IMR-90 (cell line): Measurements from ENCODE around the gene FCN1. TPM values are rescaled to one million over a fixed set of nuclear protein-coding genes. Genes with fewer than 3 reads are reported as not detected.

ENCODE experiments used
- ATAC-seq: fragments of 200-7000 bp; cut with Tn5 transposase; 2 replicates; pipeline ENCODE4 v1.9.1; 2020; ENCODE audit warnings: low read depth, mild to moderate bottlenecking, moderate library complexity
- BruUV-seq: library from RNA; stranded (reverse); fragments of 400-500 nt; replicated peaks from 2 replicates; lab custom pipeline; 2021; lab: Mats Ljungman, UMichigan
- CTCF ChIA-PET: fragments of 300-600 bp; formaldehyde crosslinking; extraction: SDS; loops from one replicate; lab custom pipeline; 2021; ENCODE audit warnings: antibody characterized with exemption; lab: Yijun Ruan, JAX
- POLR2A ChIA-PET: fragments of 300-600 bp; sonication (Branson Sonifier 250); formaldehyde crosslinking; loops from one replicate; lab custom pipeline; 2022; ENCODE audit warnings: antibody characterized with exemption; ENCODE audit not compliant: unreplicated experiment; lab: Charles Lee
- DNase-seq: peaks from one replicate; pipeline ENCODE4 v3.0.0; 2013
- H2AFZ ChIP-seq: replicated peaks from 2 replicates; pipeline ENCODE3; 2013; ENCODE audit warnings: low read length, mild to moderate bottlenecking; ENCODE audit not compliant: poor library complexity
- H2AK5ac ChIP-seq: 2 replicates; pipeline ENCODE4 v1.6.1; 2013; ENCODE audit warnings: low read depth, low read length, inconsistent platforms
- H2AK9ac ChIP-seq: replicated peaks from 2 replicates; pipeline ENCODE3; 2013; ENCODE audit warnings: mild to moderate bottlenecking, low read depth, low read length, moderate library complexity; ENCODE audit not compliant: poor library complexity
- H2BK120ac ChIP-seq: 2 replicates; pipeline ENCODE4 v1.6.1; 2013; ENCODE audit warnings: low read depth, low read length, inconsistent platforms
- H2BK15ac ChIP-seq: 3 replicates; pipeline ENCODE4 v1.6.1; 2013; ENCODE audit warnings: low read depth, low read length, inconsistent platforms
- H2BK20ac ChIP-seq: 2 replicates; pipeline ENCODE4 v1.6.1; 2013; ENCODE audit warnings: low read depth, mild to moderate bottlenecking, inconsistent platforms, low read length, moderate library complexity
- H2BK5ac ChIP-seq: 2 replicates; pipeline ENCODE4 v1.6.1; 2013; ENCODE audit warnings: mild to moderate bottlenecking, low read depth, low read length, inconsistent platforms; ENCODE audit not compliant: poor library complexity, severe bottlenecking
- H3K14ac ChIP-seq: replicated peaks from 2 replicates; pipeline ENCODE4 v1.6.1; 2013; ENCODE audit warnings: low read depth, low read length, inconsistent platforms
- H3K18ac ChIP-seq: 2 replicates; pipeline ENCODE4 v1.6.1; 2013; ENCODE audit warnings: low read depth, low read length, control low read depth
- H3K23ac ChIP-seq: 2 replicates; pipeline ENCODE4 v1.6.1; 2013; ENCODE audit warnings: low read depth, low read length, inconsistent platforms
- H3K27ac ChIP-seq: 2 replicates; pipeline ENCODE4 v1.5.1; 2013; ENCODE audit warnings: mild to moderate bottlenecking, control low read depth, low read length; ENCODE audit not compliant: insufficient read depth
- H3K27me3 ChIP-seq: 2 replicates; pipeline ENCODE4 v1.6.1; 2013; ENCODE audit warnings: low read length; ENCODE audit not compliant: control insufficient read depth, insufficient read depth
- H3K36me3 ChIP-seq: 2 replicates; pipeline ENCODE4 v1.6.1; 2013; ENCODE audit warnings: low read length, mixed read lengths; ENCODE audit not compliant: control insufficient read depth, insufficient read depth
- H3K4ac ChIP-seq: 2 replicates; pipeline ENCODE4 v1.6.1; 2013; ENCODE audit warnings: low read depth, low read length, inconsistent platforms
- H3K4me1 ChIP-seq: 2 replicates; pipeline ENCODE4 v1.6.1; 2013; ENCODE audit warnings: low read length, mixed read lengths; ENCODE audit not compliant: control insufficient read depth, insufficient read depth
- H3K4me2 ChIP-seq: 2 replicates; pipeline ENCODE4 v1.6.1; 2013; ENCODE audit warnings: low read depth, mild to moderate bottlenecking, control low read depth, low read length, moderate library complexity
- H3K4me3 ChIP-seq: 2 replicates; pipeline ENCODE4 v1.5.1; 2013; ENCODE audit warnings: low read depth, mild to moderate bottlenecking, control low read depth, low read length, moderate library complexity; ENCODE audit not compliant: insufficient read depth
- H3K56ac ChIP-seq: 2 replicates; pipeline ENCODE4 v1.6.1; 2013; ENCODE audit warnings: low read length, inconsistent platforms; ENCODE audit not compliant: insufficient read depth; ENCODE audit errors: extremely low read depth
- H3K79me1 ChIP-seq, 2 experiments: 2 replicates each; pipeline ENCODE4 v1.6.1; 2013; ENCODE audit warnings: low read length in 2 of 2, inconsistent platforms in 1 of 2, low read depth in 1 of 2
- H3K9ac ChIP-seq: 2 replicates; pipeline ENCODE4 v1.6.1; 2013; ENCODE audit warnings: low read depth, low read length, control low read depth
- H3K9me1 ChIP-seq: 2 replicates; pipeline ENCODE4 v1.6.1; 2013; ENCODE audit warnings: low read length, inconsistent platforms; ENCODE audit not compliant: insufficient read depth
- H3K9me3 ChIP-seq: 2 replicates; pipeline ENCODE4 v1.6.1; 2013; ENCODE audit warnings: low read length; ENCODE audit not compliant: control insufficient read depth, insufficient read depth
- H4K20me1 ChIP-seq: 2 replicates; pipeline ENCODE4 v1.6.1; 2013; ENCODE audit warnings: low read length, inconsistent platforms; ENCODE audit not compliant: insufficient read depth
- H4K5ac ChIP-seq: 2 replicates; pipeline ENCODE4 v1.6.1; 2013; ENCODE audit warnings: mild to moderate bottlenecking, low read depth, low read length, control low read depth
- H4K8ac ChIP-seq, 2 experiments: 2 replicates each; pipeline ENCODE4 v1.6.1; 2013; ENCODE audit warnings: low read depth in 2 of 2, low read length in 2 of 2, control low read depth in 1 of 2, inconsistent platforms in 1 of 2
- H4K91ac ChIP-seq: 2 replicates; pipeline ENCODE4 v1.6.1; 2013; ENCODE audit warnings: low read depth, low read length, inconsistent platforms; ENCODE audit not compliant: insufficient read depth
- RCOR1 ChIP-seq: IDR thresholded peaks from 2 replicates; pipeline ENCODE4 v1.6.1; 2012; ENCODE audit warnings: mild to moderate bottlenecking, low read length, improper control_type of control experiment; ENCODE audit not compliant: insufficient replicate concordance
- WGBS, 2 experiments: methylation state at CpG; one replicate each; pipeline versions ENCODE4 v1.1.5 to v1.1.7; 2013; ENCODE audit warnings: missing lambda C conversion rate in 2 of 2; ENCODE audit not compliant: insufficient read length in 1 of 2; ENCODE audit errors: extremely low coverage in 2 of 2; 5-methylcytosine and 5-hydroxymethylcytosine counted together
- dilution Hi-C: fragments of 300-500 bp; cut with HindIII; formaldehyde crosslinking; loops from one replicate; pipeline ENCODE4 v1.14.3; 2018; ENCODE audit warnings: low sequenced_read_pairs; ENCODE audit not compliant: unreplicated experiment
- in situ Hi-C: fragments of 300-500 bp; cut with MboI; formaldehyde crosslinking; loops from 3 replicates; pipeline ENCODE4 v1.14.3; 2019; ENCODE audit warnings: low sequenced_read_pairs, inconsistent platforms, mixed read lengths
- intact Hi-C: fragments of 100-400 bp; cut with micrococcal nuclease; formaldehyde crosslinking; loops from 2 replicates; pipeline ENCODE4 v1.10.0; 2022
- polyA plus RNA-seq, 3 experiments: library from polyadenylated mRNA; depleted of rRNA; stranded (reverse); fragments of >200 nt; gene quantifications; 2 replicates each; pipeline ENCODE4 v1.2.3, GENCODE V29; 2012; ENCODE audit warnings: low replicate concordance in 1 of 3
- total RNA-seq: library from RNA; depleted of rRNA; stranded (reverse); fragments of >200 nt; gene quantifications from 2 replicates; pipeline ENCODE4 v1.2.3, GENCODE V29; 2012

Gene FCN1
- total and polyA plus RNA-seq, 2 of the 4 experiments (the other 2 are of a cell fraction) = not detected

- no peak overlapping the region for H2BK120ac ChIP-seq
- in situ Hi-C loops (no loop called here), dilution Hi-C loops (no loop called here), intact Hi-C loops (no loop called here)
- H3K4me2 ChIP-seq = no peak overlapping the region
- no peak overlapping the region for H3K23ac ChIP-seq
- H2BK5ac ChIP-seq = no peak overlapping the region
- ATAC-seq (no peak), DNase-seq (no peak)
- H2BK20ac ChIP-seq = no peak overlapping the region
- no peak overlapping the region for H4K8ac ChIP-seq
- CTCF ChIA-PET = no interaction called here
- H3K27ac ChIP-seq = no peak overlapping the region
- POLR2A ChIA-PET = no interaction called here
- H3K9ac ChIP-seq = no peak overlapping the region
- peaks cover 4% of the 10 kb centered on the region; the same call in 1 of the 2 replicates for H3K27me3 ChIP-seq
- peaks cover 6% of the 10 kb centered on the region; the same call in 1 of the 2 replicates for H3K4me1 ChIP-seq
- H2BK15ac ChIP-seq = no peak overlapping the region
- H3K14ac ChIP-seq = no peak overlapping the region
- no peak overlapping the region for H2AK9ac ChIP-seq
- no peaks in the 10 kb centered on the region for H3K36me3 ChIP-seq
- H4K5ac ChIP-seq = no peak overlapping the region
- H3K79me1 ChIP-seq = no peaks in the 10 kb centered on the region
- no peak overlapping the region for H3K4ac ChIP-seq
- H4K20me1 ChIP-seq = no peaks in the 10 kb centered on the region
- no peak overlapping the region for H4K91ac ChIP-seq
- no peak for TF ChIP-seq RCOR1
- no peak overlapping the region for H2AK5ac ChIP-seq
- no peak overlapping the region for H3K18ac ChIP-seq
- H2AFZ ChIP-seq = no peak overlapping the region
- no peak overlapping the region for H3K56ac ChIP-seq
- peaks cover 2% of the 10 kb centered on the region; the same call in 1 of the 2 replicates for H3K9me1 ChIP-seq
- no CpG with 5 or more reads among the region's 13 CpGs for WGBS, 2 experiments
- H3K4me3 ChIP-seq = no peak overlapping the region
- BruUV-seq = no TSS peak
- H3K9me3 ChIP-seq = peaks cover 4% of the 10 kb centered on the region
These were observed 57.2 kb downstream of the FCN1 start for GRCh38 chr9:134860510-134860909.
